Fibroblast of villous mesenchyme (primary cell): ENCODE measurements around the gene ART4. TPM values are rescaled to one million over a fixed set of nuclear protein-coding genes. Genes with fewer than 3 reads are reported as not detected.
A peak's percentile ranks its signal among the peaks of the same experiment; 100 is the strongest.

Source experiments
- DNase-seq: peaks from one replicate; pipeline ENCODE4 v3.0.0-alpha.2; 2010; ENCODE audit warnings: low read depth
- H3K4me3 ChIP-seq: 2 replicates; pipeline ENCODE4 v1.5.1; 2011; ENCODE audit warnings: low read depth, mild to moderate bottlenecking, low read length
- CTCF ChIP-seq: IDR thresholded peaks from 2 replicates; pipeline ENCODE4 v1.5.1; 2012; ENCODE audit warnings: low read depth, mild to moderate bottlenecking, low read length; ENCODE audit not compliant: insufficient read depth
- total RNA-seq: library from RNA; depleted of rRNA; stranded (reverse); fragments of >200 nt; gene quantifications from 2 replicates; pipeline ENCODE4 v1.2.3, GENCODE V29; 2012

The ART4 gene
- total RNA-seq, 1 donor = under 0.01 TPM

- no peak for DNase-seq
- no peak overlapping the region for H3K4me3 ChIP-seq
- TF ChIP-seq CTCF = no peak
Observed at GRCh38 chr12:14810167-14810952, 33.0 kb downstream of the ART4 start.

- DNase-seq = no peak
- H3K4me3 ChIP-seq = peak overlapping the region; percentile 93
- no peak for TF ChIP-seq CTCF
Observed at GRCh38 chr12:14803830-14804160, 39.5 kb downstream of the ART4 start.

- TF ChIP-seq CTCF = no peak
- peak; percentile 100 for DNase-seq
- peak within 1 kb of the TSS; percentile 93 for H3K4me3 ChIP-seq
Observed at GRCh38 chr12:14803011-14803829, 40.1 kb downstream of the ART4 start, which contains the start of the genes C12orf60 and WBP11. Gene C12orf60, plus strand, starts transcription at chr12:14803670. Its CDS starts 19,266 bp downstream, at chr12:14822936. Gene WBP11, minus strand, starts transcription at chr12:14803478. Its CDS starts 2,095 bp downstream, at chr12:14801383.

GRCh38 chr12:14802721-14803010 lies 40.7 kb downstream of the ART4 start:
- peak overlapping the region; percentile 93 for H3K4me3 ChIP-seq
- TF ChIP-seq CTCF = no peak
- DNase-seq = no peak

GRCh38 chr12:14802247-14802646 lies 41.1 kb downstream of the ART4 start:
- DNase-seq = peak; percentile 44

GRCh38 chr12:14795028-14795448 lies 48.3 kb downstream of the ART4 start:
- no peak for TF ChIP-seq CTCF
- DNase-seq = peak; percentile 90

More at GRCh38 chr12:14802247-14802646, 41.1 kb downstream of the ART4 start:
- no peak for TF ChIP-seq CTCF
- H3K4me3 ChIP-seq = peak overlapping the region; percentile 93

More at GRCh38 chr12:14795028-14795448, 48.3 kb downstream of the ART4 start:
- no peak overlapping the region for H3K4me3 ChIP-seq
